HepG2 (cell line): ENCODE data around the gene PLAAT3. TPM values are rescaled to one million over a fixed set of nuclear protein-coding genes. Genes with fewer than 3 reads are reported as not detected.
"Not testable (repeated sequence)": the region's sequence is repeated elsewhere in the genome, so short reads cannot be mapped to it uniquely, and the experiment has no call there.

Source experiments
- ATAC-seq: fragments of 200-7000 bp; cut with Tn5 transposase; 3 replicates; pipeline ENCODE4 v1.9.1; 2020; ENCODE audit warnings: mild to moderate bottlenecking, moderate library complexity
- BruUV-seq: library from RNA; stranded (reverse); fragments of 400-500 nt; replicated peaks from 2 replicates; lab custom pipeline; 2021; lab: Mats Ljungman, UMichigan
- CTCF ChIA-PET: fragments of 300-600 bp; formaldehyde crosslinking; extraction: SDS; loops from one replicate; lab custom pipeline; 2021; ENCODE audit warnings: low total read pairs, inconsistent platforms, low intra/inter-chr PET ratio; lab: Yijun Ruan, JAX
- POLR2A ChIA-PET: fragments of 350-600 bp; sonication (Branson Sonifier 250); formaldehyde crosslinking; loops from one replicate; lab custom pipeline; 2020; ENCODE audit warnings: antibody characterized with exemption, inconsistent platforms; lab: Yijun Ruan, JAX
- DNase-seq: peaks from one replicate; pipeline ENCODE4 v3.0.0-alpha.2; 2015; ENCODE audit warnings: low spot score
- FAIRE-seq: peaks from 3 replicates; lab custom pipeline; 2011; peaks lifted over from hg19 to GRCh38; lab: Jason Lieb, UNC
- H2AFZ ChIP-seq: one replicate; pipeline ENCODE4 v1.6.1; 2011; ENCODE audit warnings: low read length, inconsistent platforms
- H3K27ac ChIP-seq: fragments of 300-600 bp; 3 replicates; pipeline ENCODE4 v1.8.0; 2011; ENCODE audit warnings: mixed run types, mild to moderate bottlenecking, mixed read lengths, low read length, inconsistent platforms; ENCODE audit not compliant: insufficient read depth; ENCODE audit errors: extremely low read length
- H3K27me3 ChIP-seq, 2 experiments: fragments of 200-600 bp in 1 of 2; 2 replicates in 1 of 2; 3 replicates in 1 of 2; pipeline versions ENCODE4 v1.6.0 to v1.8.0; 2011; ENCODE audit warnings: low read length in 2 of 2, mild to moderate bottlenecking in 2 of 2, moderate library complexity in 2 of 2, inconsistent platforms in 1 of 2; ENCODE audit not compliant: insufficient read depth in 2 of 2, control insufficient read depth in 1 of 2
- H3K36me3 ChIP-seq, 2 experiments: fragments of 200-600 bp in 1 of 2; replicated peaks in 1 of 2; 2 replicates in 1 of 2; 3 replicates in 1 of 2; pipeline versions ENCODE4 v1.5.1 to v1.8.0; 2011; ENCODE audit warnings: low read length in 2 of 2, inconsistent platforms in 1 of 2; ENCODE audit not compliant: insufficient read depth in 2 of 2, control insufficient read depth in 1 of 2
- H3K4me1 ChIP-seq: 2 replicates; pipeline ENCODE4 v1.5.1; 2012; ENCODE audit warnings: low read length, inconsistent platforms; ENCODE audit not compliant: insufficient read depth
- H3K4me2 ChIP-seq: 2 replicates; pipeline ENCODE4 v1.6.0; 2011; ENCODE audit warnings: low read depth, low read length, inconsistent platforms
- H3K4me3 ChIP-seq, 3 experiments: fragments of 200-600 bp in 1 of 3; sonication (generic), shearing (Covaris generic) in 1 of 3; replicated peaks in 1 of 3; 2 replicates each; pipeline ENCODE4 v1.5.1; 2011 to 2016; ENCODE audit warnings: low read length in 3 of 3, inconsistent platforms in 2 of 3, low read depth in 2 of 3, mild to moderate bottlenecking in 2 of 3, control low read depth in 1 of 3, mixed read lengths in 1 of 3; ENCODE audit not compliant: insufficient read depth in 1 of 3
- H3K79me2 ChIP-seq: one replicate; pipeline ENCODE4 v1.6.1; 2011; ENCODE audit warnings: low read length, inconsistent platforms; ENCODE audit not compliant: insufficient read depth
- H3K9ac ChIP-seq: 2 replicates; pipeline ENCODE4 v1.6.0; 2011; ENCODE audit warnings: mild to moderate bottlenecking, low read depth, low read length, inconsistent platforms; ENCODE audit not compliant: insufficient read depth
- H3K9me3 ChIP-seq: 2 replicates; pipeline ENCODE4 v1.5.1; 2012; ENCODE audit warnings: mild to moderate bottlenecking, low read length
- H4K20me1 ChIP-seq: 2 replicates; pipeline ENCODE4 v1.6.0; 2011; ENCODE audit warnings: inconsistent platforms, mild to moderate bottlenecking, low read length, moderate library complexity; ENCODE audit not compliant: insufficient read depth
- ADNP ChIP-seq: sonication (generic); formaldehyde crosslinking; IDR thresholded peaks from 2 replicates; pipeline ENCODE4 v1.4.0; 2020; ENCODE audit warnings: missing genetic modification reagents
- CERS6 ChIP-seq: sonication (generic); formaldehyde crosslinking; IDR thresholded peaks from 2 replicates; pipeline ENCODE4 v1.5.0; 2020; ENCODE audit warnings: missing genetic modification reagents
- ETV6 ChIP-seq: sonication (generic); formaldehyde crosslinking; conservative IDR thresholded peaks from 2 replicates; pipeline ENCODE4 v1.4.0; 2020; ENCODE audit warnings: missing genetic modification reagents
- KLF15 ChIP-seq: sonication (generic); formaldehyde crosslinking; IDR thresholded peaks from 2 replicates; pipeline ENCODE4 v1.8.1; 2023; ENCODE audit warnings: borderline replicate concordance, mild to moderate bottlenecking, inconsistent platforms, missing genetic modification reagents, mixed read lengths
- SP5 ChIP-seq: IDR thresholded peaks from 2 replicates; pipeline ENCODE4 v1.6.1; 2016; ENCODE audit warnings: low read depth, borderline replicate concordance
- U2AF2 ChIP-seq: fragments of 200-400 bp; formaldehyde crosslinking; IDR thresholded peaks from 2 replicates; pipeline ENCODE4 v1.6.1; 2017; ENCODE audit warnings: low read depth, mild to moderate bottlenecking, low read length
- ZFAT ChIP-seq: sonication (generic); formaldehyde crosslinking; conservative IDR thresholded peaks from 2 replicates; pipeline ENCODE4 v1.8.1; 2023; ENCODE audit warnings: missing genetic modification reagents, inconsistent platforms
- ZKSCAN8 ChIP-seq: IDR thresholded peaks from 2 replicates; pipeline ENCODE4 v1.6.1; 2016; ENCODE audit warnings: borderline replicate concordance, missing genetic modification reagents, missing compliant biosample characterization
- ZNF24 ChIP-seq: fragments of 450-650 bp; IDR thresholded peaks from 2 replicates; pipeline ENCODE4 v1.6.1; 2017; ENCODE audit warnings: antibody characterized with exemption, mild to moderate bottlenecking
- ZNF432 ChIP-seq: sonication (generic); formaldehyde crosslinking; IDR thresholded peaks from 2 replicates; pipeline ENCODE4 v1.5.0; 2020; ENCODE audit warnings: missing genetic modification reagents, mild to moderate bottlenecking, borderline replicate concordance
- ZSCAN29 ChIP-seq: sonication (generic); formaldehyde crosslinking; conservative IDR thresholded peaks from 2 replicates; pipeline ENCODE4 v1.4.0; 2020; ENCODE audit warnings: mild to moderate bottlenecking, missing genetic modification reagents
- WGBS: methylation state at CpG from one replicate; pipeline ENCODE4 v1.1.6; 2017; ENCODE audit warnings: low lambda C conversion rate; 5-methylcytosine and 5-hydroxymethylcytosine counted together
- in situ Hi-C: cut with HindIII; loops from 2 replicates; pipeline ENCODE4 v1.10.0; 2017; ENCODE audit warnings: low pct_unique_long_range_greater_than_20kb; ENCODE audit not compliant: extremely low pct_ligation_motif_present
- intact Hi-C: fragments of 100-400 bp; cut with micrococcal nuclease; formaldehyde crosslinking; loops from one replicate; pipeline ENCODE4 v1.10.0; 2022; ENCODE audit not compliant: unreplicated experiment
- polyA plus RNA-seq, 8 experiments: library from polyadenylated mRNA; depleted of rRNA in 3 of 8; stranded (reverse) in 7 of 8; unstranded in 1 of 8; fragments of >200 nt; fragmentation: Illumina TruSeq in 4 of 8; extraction: Trizol in 4 of 8; gene quantifications; 2 replicates each; pipeline versions ENCODE4 v1.2.1 to v1.2.3, GENCODE V29; 2011 to 2016; ENCODE audit warnings: low read depth in 4 of 8, missing spikeins in 1 of 8, mixed read lengths in 1 of 8; ENCODE audit not compliant: insufficient read depth in 1 of 8
- total RNA-seq, 5 experiments: library from RNA; depleted of rRNA; stranded (reverse); fragments of >200 nt; fragmentation: Illumina TruSeq; extraction: Trizol; gene quantifications; 2 replicates each; pipeline ENCODE4 v1.2.3, GENCODE V29; 2016; ENCODE audit warnings: low read depth in 1 of 5
- TF ChIP-seq, protein P1 (sequence below), 2 experiments: fragments of 450-650 bp in 1 of 2; sonication (generic) in 1 of 2; formaldehyde crosslinking; IDR thresholded peaks; 2 replicates each; pipeline versions ENCODE4 v1.5.0 to v1.8.0; 2020 to 2022; ENCODE audit warnings: mild to moderate bottlenecking in 1 of 2, missing genetic modification reagents in 1 of 2

Gene PLAAT3
- total and polyA plus RNA-seq, 2 of the 13 experiments (the other 11 are each of a cell fraction or from before 2014, with no cell fraction given), result 9.3 to 16.4 TPM

GRCh38 chr11:63532799-63533475, 81.3 kb downstream of the PLAAT3 start (continued):
- TF ChIP-seq ZFAT, result no peak

DNA sequence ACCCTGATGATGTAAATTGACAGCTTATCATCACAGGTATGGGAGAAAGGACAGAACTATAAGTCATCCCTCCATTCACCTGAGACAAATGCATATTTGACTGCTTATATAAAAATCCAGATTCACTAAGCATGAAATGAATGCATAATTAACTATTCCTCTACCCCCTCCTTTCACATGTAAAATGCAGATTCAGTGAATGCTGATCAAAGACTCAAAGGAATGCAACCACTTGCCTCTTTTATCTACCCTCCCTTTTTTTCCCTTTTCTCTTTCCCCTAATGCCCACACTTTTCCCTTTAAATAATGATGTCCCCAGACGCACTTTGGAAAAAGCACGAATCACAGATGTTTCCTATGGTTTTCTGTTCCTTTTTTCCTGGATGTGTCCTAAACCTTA, 82.1 kb downstream of the PLAAT3 start:
- no peak overlapping the region for H3K9ac ChIP-seq
- ATAC-seq, result no peak
- no peaks in the 10 kb centered on the region for H3K9me3 ChIP-seq
- in situ Hi-C loops (no loop called here), intact Hi-C loops (no loop called here)
- H3K27ac ChIP-seq, result no peak overlapping the region
- ChIA-PET CTCF (no interaction called here), POLR2A (no interaction called here)
- TF ChIP-seq ZSCAN29, result no peak
- TF ChIP-seq, protein P1, sequence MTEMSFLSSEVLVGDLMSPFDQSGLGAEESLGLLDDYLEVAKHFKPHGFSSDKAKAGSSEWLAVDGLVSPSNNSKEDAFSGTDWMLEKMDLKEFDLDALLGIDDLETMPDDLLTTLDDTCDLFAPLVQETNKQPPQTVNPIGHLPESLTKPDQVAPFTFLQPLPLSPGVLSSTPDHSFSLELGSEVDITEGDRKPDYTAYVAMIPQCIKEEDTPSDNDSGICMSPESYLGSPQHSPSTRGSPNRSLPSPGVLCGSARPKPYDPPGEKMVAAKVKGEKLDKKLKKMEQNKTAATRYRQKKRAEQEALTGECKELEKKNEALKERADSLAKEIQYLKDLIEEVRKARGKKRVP (CRISPR knock-in tag; IDR thresholded peaks at IDR 0.05), result no peak
- TF ChIP-seq CERS6 (CRISPR knock-in tag), result no peak
- no peak for TF ChIP-seq ZNF432 (CRISPR knock-in tag)
- TF ChIP-seq KLF15 (CRISPR knock-in tag), result no peak
- TF ChIP-seq ZKSCAN8 (CRISPR knock-in tag), result no peak
- TF ChIP-seq ETV6 (CRISPR knock-in tag), result no peak
- TF ChIP-seq U2AF2, result no peak
- no peak for TF ChIP-seq SP5 (CRISPR knock-in tag)
- TF ChIP-seq ADNP (CRISPR knock-in tag), result no peak
- no peak for TF ChIP-seq ZNF24
- no peak for DNase-seq
- 62% methylated on average over 2 of the region's 2 CpGs for WGBS
- H3K36me3 ChIP-seq, result no peaks in the 10 kb centered on the region
- BruUV-seq, result no TSS peak
- H3K4me2 ChIP-seq, result no peak overlapping the region
- peaks cover 30% of the 10 kb centered on the region for H3K4me1 ChIP-seq
- no peaks in the 10 kb centered on the region for H4K20me1 ChIP-seq
- no peak overlapping the region for H3K4me3 ChIP-seq
- H2AFZ ChIP-seq, result no peak overlapping the region
- 0 out of 5 replicates have a peak, but pooled peaks cover 0 to 17% of the 10 kb centered on the region in 2 experiments for H3K27me3 ChIP-seq
- no peak for FAIRE-seq
- no peaks in the 10 kb centered on the region for H3K79me2 ChIP-seq

GRCh38 chr11:63531074-63531792, 83.0 kb downstream of the PLAAT3 start:
- FAIRE-seq, H3K79me2 ChIP-seq, ATAC-seq, H3K4me3 ChIP-seq, H3K9me3 ChIP-seq, BruUV-seq, POLR2A ChIA-PET, H3K27ac ChIP-seq, H3K36me3 ChIP-seq, in situ Hi-C loops, H3K4me2 ChIP-seq, CTCF ChIA-PET, DNase-seq, intact Hi-C loops, H4K20me1 ChIP-seq, H2AFZ ChIP-seq, H3K9ac ChIP-seq: not testable (repeated sequence)
- 41% methylated on average over 5 of the region's 6 CpGs for WGBS
- H3K27me3 ChIP-seq, result 0 out of 5 replicates have a peak, but pooled peaks cover 0 to 17% of the 10 kb centered on the region in 2 experiments
- H3K4me1 ChIP-seq, result peaks cover 22% of the 10 kb centered on the region
